Panc1 (cell line): ENCODE results near the gene SHROOM3. TPM values are rescaled to one million over a fixed set of nuclear protein-coding genes. Genes with fewer than 3 reads are reported as not detected.
"Not testable (repeated sequence)": the region's sequence is repeated elsewhere in the genome, so short reads cannot be mapped to it uniquely, and the experiment has no call there.

ENCODE experiments used
- ATAC-seq: fragments of 200-7000 bp; cut with Tn5 transposase; 2 replicates; pipeline ENCODE4 v1.9.1; 2020; ENCODE audit warnings: mild to moderate bottlenecking, moderate library complexity
- BruUV-seq: library from RNA; stranded (reverse); fragments of 400-500 nt; replicated peaks from 2 replicates; lab custom pipeline; 2021; lab: Mats Ljungman, UMichigan
- CTCF ChIA-PET: fragments of 300-600 bp; sonication (Branson Sonifier 250); formaldehyde crosslinking; loops from one replicate; lab custom pipeline; 2022; ENCODE audit warnings: antibody characterized with exemption; lab: Charles Lee
- POLR2A ChIA-PET: fragments of 300-600 bp; sonication (Branson Sonifier 250); formaldehyde crosslinking; loops from one replicate; lab custom pipeline; 2022; ENCODE audit warnings: antibody characterized with exemption; lab: Charles Lee
- DNase-seq: peaks from one replicate; pipeline ENCODE4 v3.0.0-alpha.2; 2010; ENCODE audit warnings: low read depth, low spot score
- H3K27ac ChIP-seq: 2 replicates; pipeline ENCODE4 v1.5.1; 2011; ENCODE audit warnings: mild to moderate bottlenecking, low read length, inconsistent platforms
- H3K27me3 ChIP-seq: fragments of 200-500 bp; sonication (Bioruptor generic); 2 replicates; pipeline ENCODE4 v1.6.0; 2014; ENCODE audit warnings: low read length, inconsistent platforms; ENCODE audit not compliant: control insufficient read depth, insufficient read depth
- H3K36me3 ChIP-seq: fragments of 200-500 bp; sonication (Bioruptor generic); 2 replicates; pipeline ENCODE4 v1.5.1; 2014; ENCODE audit warnings: inconsistent platforms, mild to moderate bottlenecking, low read length, moderate library complexity; ENCODE audit not compliant: control insufficient read depth, insufficient read depth
- H3K4me1 ChIP-seq: 2 replicates; pipeline ENCODE4 v1.5.1; 2011; ENCODE audit warnings: inconsistent platforms, mild to moderate bottlenecking, low read length, moderate library complexity; ENCODE audit not compliant: control insufficient read depth, insufficient read depth
- H3K4me3 ChIP-seq, 2 experiments: 2 replicates each; pipeline ENCODE4 v1.5.1; 2011 to 2012; ENCODE audit warnings: low read depth in 2 of 2, low read length in 2 of 2, mild to moderate bottlenecking in 2 of 2, inconsistent platforms in 1 of 2, moderate library complexity in 1 of 2
- H3K9me3 ChIP-seq: fragments of 200-500 bp; sonication (Bioruptor generic); 2 replicates; pipeline ENCODE4 v1.5.1; 2014; ENCODE audit warnings: low read depth, mild to moderate bottlenecking, inconsistent platforms, low read length, moderate library complexity; ENCODE audit not compliant: control insufficient read depth, insufficient read depth
- POLR2AphosphoS5 ChIP-seq: IDR thresholded peaks from 2 replicates; pipeline ENCODE4 v1.6.1; 2012; ENCODE audit warnings: mild to moderate bottlenecking, low read depth, low read length, moderate library complexity
- REST ChIP-seq, 2 experiments: IDR thresholded peaks; 2 replicates each; pipeline ENCODE4 v1.6.1; 2011 to 2012; ENCODE audit warnings: low read depth in 2 of 2, control low read depth in 1 of 2, low read length in 1 of 2, mild to moderate bottlenecking in 1 of 2, moderate library complexity in 1 of 2; ENCODE audit not compliant: insufficient read depth in 1 of 2
- SIN3A ChIP-seq: IDR thresholded peaks from 2 replicates; pipeline ENCODE4 v1.6.1; 2012; ENCODE audit warnings: low read depth, mild to moderate bottlenecking, low read length, moderate library complexity, borderline replicate concordance; ENCODE audit not compliant: insufficient read depth
- TCF7L2 ChIP-seq: IDR thresholded peaks from 2 replicates; pipeline ENCODE4 v1.6.1; 2011; ENCODE audit warnings: mild to moderate bottlenecking, low read depth, low read length, inconsistent platforms
- in situ Hi-C: cut with HindIII; loops from 2 replicates; pipeline ENCODE4 v1.10.0; 2016; ENCODE audit warnings: low sequenced_read_pairs, low pct_unique_long_range_greater_than_20kb
- intact Hi-C: fragments of 100-400 bp; cut with micrococcal nuclease; formaldehyde crosslinking; loops from one replicate; pipeline ENCODE4 v1.10.0; 2022; ENCODE audit not compliant: unreplicated experiment
- total RNA-seq: library from RNA; stranded (reverse); gene quantifications from one replicate; pipeline ENCODE4 v1.2.1, GENCODE V29; 2021; ENCODE audit not compliant: unreplicated experiment
- TF ChIP-seq, protein P1 (sequence below): fragments of 450-650 bp; IDR thresholded peaks from 2 replicates; pipeline ENCODE4 v1.5.1; 2017; ENCODE audit warnings: mild to moderate bottlenecking

Gene SHROOM3
- total RNA-seq, 1 experiment from 2014 or later: 7.2 TPM

DNA sequence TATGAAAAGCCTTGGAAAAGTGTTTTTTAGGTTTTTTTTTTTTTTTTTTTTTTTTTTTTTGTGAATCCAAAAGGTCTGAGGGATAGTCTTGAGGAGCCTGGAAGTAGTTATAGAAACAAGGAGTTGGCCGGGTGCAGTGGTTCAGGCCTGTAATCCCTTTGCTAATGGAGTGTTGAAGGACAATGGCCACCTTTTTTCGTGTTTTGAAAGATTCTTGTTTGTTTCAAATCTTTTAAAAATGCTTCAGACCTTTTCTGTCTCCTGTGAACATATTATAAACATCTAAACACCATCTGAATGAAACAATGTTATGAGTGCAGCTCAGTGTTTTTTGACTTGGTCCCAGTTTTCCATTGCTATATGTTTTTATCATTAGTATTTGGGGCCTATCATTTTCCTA lies 285.1 kb downstream of the SHROOM3 start:
- TF ChIP-seq REST (IDR thresholded peaks at IDR 0.05; ENCODE audit: insufficient read depth in 1 of 2, low read depth in 2 of 2, low read length in 1 of 2) (no peak), SIN3A (no peak)
- intact Hi-C loops: no loop called here
- DNase-seq: no peak
- in situ Hi-C loops: no loop called here
- ChIA-PET CTCF (no interaction called here), POLR2A (no interaction called here)
- no peak for ATAC-seq
- no TSS peak for BruUV-seq
- Histone ChIP-seq H3K36me3 (no peaks in the 10 kb centered on the region), H3K27me3 (no peaks in the 10 kb centered on the region), H3K27ac (no peak overlapping the region), H3K4me3 (no peak overlapping the region), H3K9me3 (no peaks in the 10 kb centered on the region), H3K4me1 (peaks cover 10% of the 10 kb centered on the region; the same call in 1 of the 2 replicates)

GRCh38 chr4:76722146-76722545 lies 287.1 kb downstream of the SHROOM3 start:
- intact Hi-C loops, DNase-seq, in situ Hi-C loops, H3K27me3 ChIP-seq, BruUV-seq, CTCF ChIA-PET, ATAC-seq, H3K36me3 ChIP-seq, H3K27ac ChIP-seq, POLR2A ChIA-PET, H3K4me3 ChIP-seq, H3K9me3 ChIP-seq: not testable (repeated sequence)
- H3K4me1 ChIP-seq: peaks cover 10% of the 10 kb centered on the region; the same call in 1 of the 2 replicates

- ATAC-seq: no peak
- CTCF ChIA-PET: no interaction called here
- Histone ChIP-seq H3K27me3 (no peaks in the 10 kb centered on the region), H3K4me1 (peaks cover 10% of the 10 kb centered on the region; the same call in 1 of the 2 replicates), H3K9me3 (no peaks in the 10 kb centered on the region), H3K27ac (no peak overlapping the region), H3K4me3 (no peak overlapping the region), H3K36me3 (no peaks in the 10 kb centered on the region)
- intact Hi-C loops: no loop called here
- no TSS peak for BruUV-seq
- no peak for DNase-seq
- TF ChIP-seq, protein P1, sequence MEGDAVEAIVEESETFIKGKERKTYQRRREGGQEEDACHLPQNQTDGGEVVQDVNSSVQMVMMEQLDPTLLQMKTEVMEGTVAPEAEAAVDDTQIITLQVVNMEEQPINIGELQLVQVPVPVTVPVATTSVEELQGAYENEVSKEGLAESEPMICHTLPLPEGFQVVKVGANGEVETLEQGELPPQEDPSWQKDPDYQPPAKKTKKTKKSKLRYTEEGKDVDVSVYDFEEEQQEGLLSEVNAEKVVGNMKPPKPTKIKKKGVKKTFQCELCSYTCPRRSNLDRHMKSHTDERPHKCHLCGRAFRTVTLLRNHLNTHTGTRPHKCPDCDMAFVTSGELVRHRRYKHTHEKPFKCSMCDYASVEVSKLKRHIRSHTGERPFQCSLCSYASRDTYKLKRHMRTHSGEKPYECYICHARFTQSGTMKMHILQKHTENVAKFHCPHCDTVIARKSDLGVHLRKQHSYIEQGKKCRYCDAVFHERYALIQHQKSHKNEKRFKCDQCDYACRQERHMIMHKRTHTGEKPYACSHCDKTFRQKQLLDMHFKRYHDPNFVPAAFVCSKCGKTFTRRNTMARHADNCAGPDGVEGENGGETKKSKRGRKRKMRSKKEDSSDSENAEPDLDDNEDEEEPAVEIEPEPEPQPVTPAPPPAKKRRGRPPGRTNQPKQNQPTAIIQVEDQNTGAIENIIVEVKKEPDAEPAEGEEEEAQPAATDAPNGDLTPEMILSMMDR: no peak
- TF ChIP-seq SIN3A (no peak), REST (IDR thresholded peaks at IDR 0.05; ENCODE audit: insufficient read depth in 1 of 2, low read depth in 2 of 2, low read length in 1 of 2) (no peak), TCF7L2 (no peak), POLR2AphosphoS5 (no peak)
- in situ Hi-C loops: no loop called here
- POLR2A ChIA-PET: no interaction called here
Observed at GRCh38 chr4:76722838-76723237, 287.8 kb downstream of the SHROOM3 start.
